Mucosa of stomach (tissue), 1 donor: ENCODE results near the gene DLX3.

Experiments used
- H3K27me3 ChIP-seq: one replicate; pipeline ENCODE4 v1.7.0; 2013; ENCODE audit warnings: mild to moderate bottlenecking, low read length; ENCODE audit not compliant: control insufficient read depth, insufficient read depth
- H3K36me3 ChIP-seq: one replicate; pipeline ENCODE4 v1.7.0; 2013; ENCODE audit warnings: low read length; ENCODE audit not compliant: control insufficient read depth, insufficient read depth
- H3K4me1 ChIP-seq: one replicate; pipeline ENCODE4 v1.7.0; 2013; ENCODE audit warnings: mild to moderate bottlenecking, low read length; ENCODE audit not compliant: control insufficient read depth, insufficient read depth
- H3K4me3 ChIP-seq: one replicate; pipeline ENCODE4 v1.7.0; 2013; ENCODE audit warnings: low read length
- H3K9ac ChIP-seq: one replicate; pipeline ENCODE4 v1.7.0; 2013; ENCODE audit warnings: mild to moderate bottlenecking, low read length, moderate library complexity
- H3K9me3 ChIP-seq: one replicate; pipeline ENCODE4 v1.7.0; 2013; ENCODE audit warnings: mild to moderate bottlenecking, low read length, moderate library complexity; ENCODE audit not compliant: control insufficient read depth
- donor health status: Pancreatic carcinoma.

DLX3 gene

GRCh38 chr17:49996121-49996494, 1.1 kb upstream of the DLX3 start:
- Histone ChIP-seq H3K36me3 (no peaks in the 10 kb centered on the region), H3K4me1 (peaks cover 35% of the 10 kb centered on the region), H3K9me3 (no peaks in the 10 kb centered on the region), H3K27me3 (peaks cover 91% of the 10 kb centered on the region), H3K4me3 (no peak overlapping the region), H3K9ac (no peak overlapping the region)

- no peaks in the 10 kb centered on the region for H3K9me3 ChIP-seq
- H3K9ac ChIP-seq = peak overlapping the region; percentile 8
- H3K4me3 ChIP-seq = no peak overlapping the region
- peaks cover 89% of the 10 kb centered on the region for H3K27me3 ChIP-seq
- H3K36me3 ChIP-seq = no peaks in the 10 kb centered on the region
- peaks cover 35% of the 10 kb centered on the region for H3K4me1 ChIP-seq
Observed at GRCh38 chr17:49994085-49995054, 654 bp downstream of the DLX3 start.

GRCh38 chr17:49993423-49994060, 1.5 kb downstream of the DLX3 start:
- H3K9me3 ChIP-seq = no peaks in the 10 kb centered on the region
- peaks cover 34% of the 10 kb centered on the region for H3K4me1 ChIP-seq
- H3K4me3 ChIP-seq = no peak overlapping the region
- H3K27me3 ChIP-seq = peaks cover 89% of the 10 kb centered on the region
- no peaks in the 10 kb centered on the region for H3K36me3 ChIP-seq
- peak overlapping the region; percentile 8 for H3K9ac ChIP-seq

- H3K9me3 ChIP-seq = no peaks in the 10 kb centered on the region
- H3K4me1 ChIP-seq = peaks cover 28% of the 10 kb centered on the region
- no peak overlapping the region for H3K9ac ChIP-seq
- H3K27me3 ChIP-seq = peaks cover 92% of the 10 kb centered on the region
- no peaks in the 10 kb centered on the region for H3K36me3 ChIP-seq
- H3K4me3 ChIP-seq = no peak overlapping the region
Observed at GRCh38 chr17:49992933-49993422, 2.0 kb downstream of the DLX3 start.

GRCh38 chr17:49992191-49992932, 2.7 kb downstream of the DLX3 start:
- Histone ChIP-seq H3K9ac (no peak overlapping the region), H3K27me3 (peaks cover 92% of the 10 kb centered on the region), H3K36me3 (no peaks in the 10 kb centered on the region), H3K9me3 (no peaks in the 10 kb centered on the region), H3K4me3 (no peak overlapping the region), H3K4me1 (peaks cover 28% of the 10 kb centered on the region)

- Histone ChIP-seq H3K36me3 (no peaks in the 10 kb centered on the region), H3K4me1 (peaks cover 19% of the 10 kb centered on the region), H3K9ac (no peak overlapping the region), H3K4me3 (no peak overlapping the region), H3K27me3 (peaks cover 88% of the 10 kb centered on the region), H3K9me3 (no peaks in the 10 kb centered on the region)
Observed at GRCh38 chr17:49991409-49991808, 3.6 kb downstream of the DLX3 start.

- Histone ChIP-seq H3K4me1 (peaks cover 18% of the 10 kb centered on the region), H3K27me3 (peaks cover 84% of the 10 kb centered on the region), H3K36me3 (no peaks in the 10 kb centered on the region)
Observed at GRCh38 chr17:49990921-49991320, 4.1 kb downstream of the DLX3 start.

GRCh38 chr17:49990331-49990730, 4.7 kb downstream of the DLX3 start:
- Histone ChIP-seq H3K36me3 (no peaks in the 10 kb centered on the region), H3K4me1 (peaks cover 18% of the 10 kb centered on the region), H3K27me3 (peaks cover 85% of the 10 kb centered on the region), H3K4me3 (no peak overlapping the region), H3K9ac (no peak overlapping the region), H3K9me3 (no peaks in the 10 kb centered on the region)

More at GRCh38 chr17:49990921-49991320, 4.1 kb downstream of the DLX3 start:
- Histone ChIP-seq H3K4me3 (no peak overlapping the region), H3K9ac (no peak overlapping the region), H3K9me3 (no peaks in the 10 kb centered on the region)

GRCh38 chr17:49989518-49989880, 5.5 kb downstream of the DLX3 start:
- H3K4me1 ChIP-seq = peaks cover 14% of the 10 kb centered on the region
- peaks cover 83% of the 10 kb centered on the region for H3K27me3 ChIP-seq

GRCh38 chr17:49987681-49988441, 7.2 kb downstream of the DLX3 start:
- no peaks in the 10 kb centered on the region for H3K4me1 ChIP-seq
- H3K9ac ChIP-seq = no peak overlapping the region
- no peaks in the 10 kb centered on the region for H3K36me3 ChIP-seq
- peaks cover 70% of the 10 kb centered on the region for H3K27me3 ChIP-seq
- no peak overlapping the region for H3K4me3 ChIP-seq
- H3K9me3 ChIP-seq = no peaks in the 10 kb centered on the region

More at GRCh38 chr17:49989518-49989880, 5.5 kb downstream of the DLX3 start:
- no peak overlapping the region for H3K4me3 ChIP-seq
- H3K36me3 ChIP-seq = no peaks in the 10 kb centered on the region
- H3K9ac ChIP-seq = no peak overlapping the region
- H3K9me3 ChIP-seq = no peaks in the 10 kb centered on the region

- Histone ChIP-seq H3K9ac (no peak overlapping the region), H3K4me3 (no peak overlapping the region), H3K4me1 (no peaks in the 10 kb centered on the region), H3K9me3 (no peaks in the 10 kb centered on the region), H3K36me3 (no peaks in the 10 kb centered on the region), H3K27me3 (peaks cover 66% of the 10 kb centered on the region)
Observed at GRCh38 chr17:49987290-49987585, 7.8 kb downstream of the DLX3 start.
